H9 (cell line): ENCODE results near the gene TTC12. TPM values are rescaled to one million over a fixed set of nuclear protein-coding genes. Genes with fewer than 3 reads are reported as not detected.

Experiments used
- DNase-seq: peaks from one replicate; pipeline ENCODE4 v3.0.0-alpha.2; 2017
- H2AFZ ChIP-seq: one replicate; pipeline ENCODE4 v1.6.1; 2013; ENCODE audit warnings: mild to moderate bottlenecking, low read length, control low read depth, moderate library complexity
- H2AK5ac ChIP-seq: 2 replicates; pipeline ENCODE4 v1.6.1; 2013; ENCODE audit warnings: low read length, control low read depth, mixed read lengths; ENCODE audit not compliant: insufficient read length
- H2BK120ac ChIP-seq: one replicate; pipeline ENCODE4 v1.6.1; 2013; ENCODE audit warnings: low read depth, mild to moderate bottlenecking, low read length, control low read depth, inconsistent platforms; ENCODE audit not compliant: poor library complexity, severe bottlenecking
- H2BK12ac ChIP-seq: 2 replicates; pipeline ENCODE4 v1.6.1; 2013; ENCODE audit warnings: low read length, control low read depth, mixed read lengths, low read depth; ENCODE audit not compliant: insufficient read length
- H2BK15ac ChIP-seq: 2 replicates; pipeline ENCODE4 v1.6.1; 2013; ENCODE audit warnings: low read depth, low read length, control low read depth
- H2BK20ac ChIP-seq: one replicate; pipeline ENCODE4 v1.6.1; 2013; ENCODE audit warnings: low read depth, mild to moderate bottlenecking, low read length, control low read depth, inconsistent platforms; ENCODE audit not compliant: poor library complexity, severe bottlenecking
- H2BK5ac ChIP-seq: 2 replicates; pipeline ENCODE4 v1.6.1; 2013; ENCODE audit warnings: low read length, control low read depth, mixed read lengths; ENCODE audit not compliant: insufficient read length
- H3K14ac ChIP-seq: 2 replicates; pipeline ENCODE4 v1.6.1; 2013; ENCODE audit warnings: low read length, control low read depth; ENCODE audit not compliant: insufficient read depth
- H3K18ac ChIP-seq: 2 replicates; pipeline ENCODE4 v1.6.1; 2013; ENCODE audit warnings: low read depth, mild to moderate bottlenecking, mixed read lengths, low read length, control low read depth; ENCODE audit not compliant: insufficient read length
- H3K23ac ChIP-seq: 2 replicates; pipeline ENCODE4 v1.6.1; 2013; ENCODE audit warnings: low read length, control low read depth, mixed read lengths, low read depth; ENCODE audit not compliant: insufficient read length
- H3K23me2 ChIP-seq: 2 replicates; pipeline ENCODE4 v1.6.1; 2013; ENCODE audit warnings: low read depth, mild to moderate bottlenecking, mixed read lengths, low read length, control low read depth; ENCODE audit not compliant: insufficient read length, poor library complexity, severe bottlenecking
- H3K27ac ChIP-seq: 2 replicates; pipeline ENCODE4 v1.5.1; 2013; ENCODE audit warnings: low read length, control low read depth, mixed read lengths, low read depth; ENCODE audit not compliant: insufficient read length
- H3K27me3 ChIP-seq: 2 replicates; pipeline ENCODE4 v1.6.1; 2013; ENCODE audit warnings: low read length, control low read depth, inconsistent platforms; ENCODE audit not compliant: insufficient read depth
- H3K4ac ChIP-seq: 2 replicates; pipeline ENCODE4 v1.6.1; 2013; ENCODE audit warnings: low read depth, mild to moderate bottlenecking, control low read depth, inconsistent platforms, low read length, moderate library complexity
- H3K4me1 ChIP-seq: 2 replicates; pipeline ENCODE4 v1.6.1; 2013; ENCODE audit warnings: low read length, control low read depth, inconsistent platforms; ENCODE audit not compliant: insufficient read depth
- H3K4me2 ChIP-seq: 2 replicates; pipeline ENCODE4 v1.6.1; 2013; ENCODE audit warnings: low read length, control low read depth, mixed read lengths; ENCODE audit not compliant: insufficient read length, insufficient read depth
- H3K56ac ChIP-seq: 2 replicates; pipeline ENCODE4 v1.6.1; 2013; ENCODE audit warnings: low read depth, mild to moderate bottlenecking, mixed read lengths, low read length, control low read depth; ENCODE audit not compliant: insufficient read length
- H3K79me1 ChIP-seq: 2 replicates; pipeline ENCODE4 v1.6.1; 2013; ENCODE audit warnings: low read depth, mild to moderate bottlenecking, moderate library complexity, low read length, control low read depth, inconsistent platforms; ENCODE audit not compliant: insufficient read depth, poor library complexity, severe bottlenecking
- H3K79me2 ChIP-seq: 2 replicates; pipeline ENCODE4 v1.6.1; 2013; ENCODE audit warnings: low read length, control low read depth, inconsistent platforms; ENCODE audit not compliant: insufficient read depth
- H3K9ac ChIP-seq: 2 replicates; pipeline ENCODE4 v1.6.1; 2013; ENCODE audit warnings: low read length, control low read depth, mixed read lengths; ENCODE audit not compliant: insufficient read length; ENCODE audit errors: extremely low read depth
- H3K9me3 ChIP-seq: one replicate; pipeline ENCODE4 v1.6.1; 2013; ENCODE audit warnings: low read depth, low read length, inconsistent platforms; ENCODE audit not compliant: control insufficient read depth
- H3T11ph ChIP-seq: one replicate; pipeline ENCODE4 v1.6.1; 2013; ENCODE audit warnings: mild to moderate bottlenecking, low read length, control low read depth, inconsistent platforms
- H4K20me1 ChIP-seq: one replicate; pipeline ENCODE4 v1.6.1; 2013; ENCODE audit not compliant: control insufficient read depth, insufficient read length, insufficient read depth
- H4K5ac ChIP-seq: 2 replicates; pipeline ENCODE4 v1.6.1; 2013; ENCODE audit warnings: low read depth, mild to moderate bottlenecking, mixed read lengths, low read length, control low read depth; ENCODE audit not compliant: insufficient read length
- H4K8ac ChIP-seq: replicated peaks from 2 replicates; pipeline ENCODE4 v1.6.1; 2013; ENCODE audit warnings: low read length, control low read depth, mixed read lengths, low read depth; ENCODE audit not compliant: insufficient read length
- H4K91ac ChIP-seq: 2 replicates; pipeline ENCODE4 v1.6.1; 2013; ENCODE audit warnings: low read depth, mild to moderate bottlenecking, moderate library complexity, mixed read lengths, low read length, control low read depth; ENCODE audit not compliant: insufficient read length
- H3K27ac Mint-ChIP-seq, 3 experiments: 2 replicates in 2 of 3; 3 replicates in 1 of 3; pipeline ENCODE4 v1.8.0; 2020 to 2021; ENCODE audit warnings: mixed read lengths in 3 of 3, mild to moderate bottlenecking in 1 of 3, moderate library complexity in 1 of 3
- H3K27me3 Mint-ChIP-seq: 2 replicates; pipeline ENCODE4 v1.8.0; 2021; ENCODE audit warnings: low read depth, mild to moderate bottlenecking, moderate library complexity, mixed read lengths
- H3K36me3 Mint-ChIP-seq, 3 experiments: 2 replicates in 2 of 3; 3 replicates in 1 of 3; pipeline ENCODE4 v1.8.0; 2020 to 2021; ENCODE audit warnings: low read depth in 3 of 3, mixed read lengths in 3 of 3; ENCODE audit not compliant: insufficient read depth in 1 of 3
- H3K4me1 Mint-ChIP-seq, 2 experiments: 2 replicates each; pipeline ENCODE4 v1.8.0; 2020; ENCODE audit warnings: mixed read lengths in 2 of 2
- H3K4me3 Mint-ChIP-seq, 2 experiments: 2 replicates in 1 of 2; 3 replicates in 1 of 2; pipeline ENCODE4 v1.8.0; 2020 to 2021; ENCODE audit warnings: mild to moderate bottlenecking in 2 of 2, mixed read lengths in 2 of 2, moderate library complexity in 1 of 2
- H3K9me3 Mint-ChIP-seq, 2 experiments: 2 replicates in 1 of 2; 3 replicates in 1 of 2; pipeline ENCODE4 v1.8.0; 2020; ENCODE audit warnings: mild to moderate bottlenecking in 2 of 2, mixed read lengths in 2 of 2, moderate library complexity in 1 of 2
- WGBS: extraction: QIAGEN DNeasy Blood & Tissue Kit; methylation state at CpG from one replicate; pipeline ENCODE4 v1.1.7; 2013; ENCODE audit warnings: missing lambda C conversion rate, low lambda C conversion rate, mixed read lengths; ENCODE audit not compliant: insufficient read length; ENCODE audit errors: extremely low coverage; 5-methylcytosine and 5-hydroxymethylcytosine counted together
- total RNA-seq: library from RNA; stranded (reverse); gene quantifications from 2 replicates; pipeline ENCODE4 v1.2.1, GENCODE V29; 2021
- TF ChIP-seq, protein P1 (sequence below): fragments of 200-600 bp; sonication (generic); conservative IDR thresholded peaks from 3 replicates; pipeline ENCODE4 v1.8.0; 2021; ENCODE audit warnings: antibody characterized with exemption, mild to moderate bottlenecking

TTC12 gene
- total RNA-seq, 1 experiment from 2014 or later = 8.3 TPM

GRCh38 chr11:113316256-113316655 is 1.9 kb downstream of the TTC12 start:
- H3K23me2 ChIP-seq = peaks cover 7% of the 10 kb centered on the region
- no CpG with 5 or more reads among the region's 1 CpG for WGBS
- H3K9ac ChIP-seq = no peak overlapping the region

More at GRCh38 chr11:113316256-113316655, 1.9 kb downstream of the TTC12 start:
- H2BK15ac ChIP-seq = no peak overlapping the region
- H3K56ac ChIP-seq = no peak overlapping the region
- no peaks in the 10 kb centered on the region for H3K79me1 ChIP-seq
- Mint-ChIP-seq H3K27me3 (peaks cover 8% of the 10 kb centered on the region), H3K4me1 (peaks cover 16 to 19% of the 10 kb centered on the region in 2 experiments), H3K4me3 (no peak overlapping the region), H3K36me3 (peaks cover 10 to 33% (median 16%) of the 10 kb centered on the region in 3 experiments), H3K9me3 (peaks cover 4 to 6% of the 10 kb centered on the region in 2 experiments; a peak in 2 of 5 replicates), H3K27ac (no peak overlapping the region)
- H2BK12ac ChIP-seq = no peak overlapping the region
- no peak for DNase-seq
- H2AK5ac ChIP-seq = no peak overlapping the region
- H2BK5ac ChIP-seq = no peak overlapping the region
- no peak overlapping the region for H2BK120ac ChIP-seq
- H3K27me3 ChIP-seq = no peaks in the 10 kb centered on the region
- no peaks in the 10 kb centered on the region for H3K4me1 ChIP-seq
- H4K8ac ChIP-seq = no peak overlapping the region
- H4K20me1 ChIP-seq = no peaks in the 10 kb centered on the region
- no peaks in the 10 kb centered on the region for H3K9me3 ChIP-seq
- TF ChIP-seq, protein P1, sequence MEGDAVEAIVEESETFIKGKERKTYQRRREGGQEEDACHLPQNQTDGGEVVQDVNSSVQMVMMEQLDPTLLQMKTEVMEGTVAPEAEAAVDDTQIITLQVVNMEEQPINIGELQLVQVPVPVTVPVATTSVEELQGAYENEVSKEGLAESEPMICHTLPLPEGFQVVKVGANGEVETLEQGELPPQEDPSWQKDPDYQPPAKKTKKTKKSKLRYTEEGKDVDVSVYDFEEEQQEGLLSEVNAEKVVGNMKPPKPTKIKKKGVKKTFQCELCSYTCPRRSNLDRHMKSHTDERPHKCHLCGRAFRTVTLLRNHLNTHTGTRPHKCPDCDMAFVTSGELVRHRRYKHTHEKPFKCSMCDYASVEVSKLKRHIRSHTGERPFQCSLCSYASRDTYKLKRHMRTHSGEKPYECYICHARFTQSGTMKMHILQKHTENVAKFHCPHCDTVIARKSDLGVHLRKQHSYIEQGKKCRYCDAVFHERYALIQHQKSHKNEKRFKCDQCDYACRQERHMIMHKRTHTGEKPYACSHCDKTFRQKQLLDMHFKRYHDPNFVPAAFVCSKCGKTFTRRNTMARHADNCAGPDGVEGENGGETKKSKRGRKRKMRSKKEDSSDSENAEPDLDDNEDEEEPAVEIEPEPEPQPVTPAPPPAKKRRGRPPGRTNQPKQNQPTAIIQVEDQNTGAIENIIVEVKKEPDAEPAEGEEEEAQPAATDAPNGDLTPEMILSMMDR = no peak
- H3K23ac ChIP-seq = no peak overlapping the region
- H3T11ph ChIP-seq = no peak overlapping the region
- no peak overlapping the region for H3K14ac ChIP-seq
- no peaks in the 10 kb centered on the region for H3K79me2 ChIP-seq
- H3K4ac ChIP-seq = no peak overlapping the region
- H4K5ac ChIP-seq = no peak overlapping the region
- no peak overlapping the region for H2AFZ ChIP-seq
- no peak overlapping the region for H2BK20ac ChIP-seq
- H3K27ac ChIP-seq = no peak overlapping the region
- H3K4me2 ChIP-seq = no peak overlapping the region
- no peak overlapping the region for H3K18ac ChIP-seq
- H4K91ac ChIP-seq = no peak overlapping the region
